GM13977 (cell line): ENCODE results near the gene RASGRF2.
"Not testable (repeated sequence)": the region's sequence is repeated elsewhere in the genome, so short reads cannot be mapped to it uniquely, and the experiment has no call there.

Source experiments
- DNase-seq: peaks from one replicate; pipeline ENCODE4 v3.0.0; 2012; ENCODE audit warnings: low spot score
- CTCF ChIP-seq: IDR thresholded peaks from 2 replicates; pipeline ENCODE4 v1.5.1; 2012; ENCODE audit warnings: mild to moderate bottlenecking, control low read depth; ENCODE audit not compliant: insufficient read depth; ENCODE audit errors: extremely low read depth, missing control alignments
- in situ Hi-C: fragments of 300-500 bp; cut with MboI; formaldehyde crosslinking; loops from one replicate; pipeline ENCODE4 v1.12.0; 2022; ENCODE audit warnings: low sequenced_read_pairs, low pct_unique_long_range_greater_than_20kb, mixed read lengths, inconsistent platforms; ENCODE audit not compliant: unreplicated experiment

Gene RASGRF2

GRCh38 chr5:81010336-81011169, 50.4 kb downstream of the RASGRF2 start:
- no peak for DNase-seq
- in situ Hi-C loops, result no loop called here
- TF ChIP-seq CTCF, result no peak

GRCh38 chr5:81014348-81014747, 54.2 kb downstream of the RASGRF2 start:
- no peak for DNase-seq
- no peak for TF ChIP-seq CTCF
- in situ Hi-C loops, result no loop called here

- no peak for TF ChIP-seq CTCF
- in situ Hi-C loops, result no loop called here
- DNase-seq, result no peak
Observed at GRCh38 chr5:81016116-81016515, 56.0 kb downstream of the RASGRF2 start.

- DNase-seq, result no peak
- in situ Hi-C loops, result no loop called here
- no peak for TF ChIP-seq CTCF
Observed at GRCh38 chr5:81017320-81017719, 57.2 kb downstream of the RASGRF2 start.

GRCh38 chr5:81018608-81019007, 58.4 kb downstream of the RASGRF2 start:
- in situ Hi-C loops, DNase-seq: not testable (repeated sequence)

DNA sequence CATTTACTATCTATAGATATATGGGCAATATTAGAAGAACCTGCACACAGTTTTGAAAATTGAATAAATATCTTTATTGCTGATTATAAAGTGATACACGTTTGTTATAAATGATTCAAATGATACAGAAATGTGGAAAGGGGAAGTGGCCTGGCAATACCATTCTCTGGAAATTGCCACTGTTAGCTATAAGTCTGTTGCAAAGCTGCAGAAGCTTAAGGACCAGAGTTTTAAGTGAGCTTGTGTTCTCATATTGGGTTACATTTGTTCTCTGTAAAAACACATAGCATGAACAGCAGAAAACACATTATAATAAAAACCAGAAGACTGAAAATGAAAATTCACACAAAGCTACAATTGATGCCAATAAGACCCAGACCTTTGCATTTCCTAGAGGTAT, 59.6 kb downstream of the RASGRF2 start:
- in situ Hi-C loops, result no loop called here
- no peak for DNase-seq
- TF ChIP-seq CTCF, result no peak

GRCh38 chr5:81020478-81021167, 60.5 kb downstream of the RASGRF2 start:
- no peak for TF ChIP-seq CTCF
- in situ Hi-C loops, result no loop called here
- no peak for DNase-seq
